ENCODE results near the gene WBP1.

- no peak for TF ChIP-seq CTCF (IDR thresholded peaks at IDR 0.05)
- TF ChIP-seq ZFX (IDR thresholded peaks at IDR 0.05; ENCODE audit: borderline replicate concordance): no peak
Measured at GRCh38 chr2:74510272-74510671, 52.0 kb downstream of the WBP1 start.

Data from 22Rv1 (cell line).